H9 (cell line): Measurements from ENCODE around the gene PRKCA. TPM values are rescaled to one million over a fixed set of nuclear protein-coding genes. Genes with fewer than 3 reads are reported as not detected.

Experiments used
- DNase-seq: peaks from one replicate; pipeline ENCODE4 v3.0.0-alpha.2; 2017
- H2AFZ ChIP-seq: one replicate; pipeline ENCODE4 v1.6.1; 2013; ENCODE audit warnings: mild to moderate bottlenecking, low read length, control low read depth, moderate library complexity
- H2AK5ac ChIP-seq: 2 replicates; pipeline ENCODE4 v1.6.1; 2013; ENCODE audit warnings: low read length, control low read depth, mixed read lengths; ENCODE audit not compliant: insufficient read length
- H2BK120ac ChIP-seq: one replicate; pipeline ENCODE4 v1.6.1; 2013; ENCODE audit warnings: low read depth, mild to moderate bottlenecking, low read length, control low read depth, inconsistent platforms; ENCODE audit not compliant: poor library complexity, severe bottlenecking
- H2BK12ac ChIP-seq: 2 replicates; pipeline ENCODE4 v1.6.1; 2013; ENCODE audit warnings: low read length, control low read depth, mixed read lengths, low read depth; ENCODE audit not compliant: insufficient read length
- H2BK15ac ChIP-seq: 2 replicates; pipeline ENCODE4 v1.6.1; 2013; ENCODE audit warnings: low read depth, low read length, control low read depth
- H2BK20ac ChIP-seq: one replicate; pipeline ENCODE4 v1.6.1; 2013; ENCODE audit warnings: low read depth, mild to moderate bottlenecking, low read length, control low read depth, inconsistent platforms; ENCODE audit not compliant: poor library complexity, severe bottlenecking
- H2BK5ac ChIP-seq: 2 replicates; pipeline ENCODE4 v1.6.1; 2013; ENCODE audit warnings: low read length, control low read depth, mixed read lengths; ENCODE audit not compliant: insufficient read length
- H3K14ac ChIP-seq: 2 replicates; pipeline ENCODE4 v1.6.1; 2013; ENCODE audit warnings: low read length, control low read depth; ENCODE audit not compliant: insufficient read depth
- H3K18ac ChIP-seq: 2 replicates; pipeline ENCODE4 v1.6.1; 2013; ENCODE audit warnings: low read depth, mild to moderate bottlenecking, mixed read lengths, low read length, control low read depth; ENCODE audit not compliant: insufficient read length
- H3K23ac ChIP-seq: 2 replicates; pipeline ENCODE4 v1.6.1; 2013; ENCODE audit warnings: low read length, control low read depth, mixed read lengths, low read depth; ENCODE audit not compliant: insufficient read length
- H3K23me2 ChIP-seq: 2 replicates; pipeline ENCODE4 v1.6.1; 2013; ENCODE audit warnings: low read depth, mild to moderate bottlenecking, mixed read lengths, low read length, control low read depth; ENCODE audit not compliant: insufficient read length, poor library complexity, severe bottlenecking
- H3K27ac ChIP-seq: 2 replicates; pipeline ENCODE4 v1.5.1; 2013; ENCODE audit warnings: low read length, control low read depth, mixed read lengths, low read depth; ENCODE audit not compliant: insufficient read length
- H3K27me3 ChIP-seq: 2 replicates; pipeline ENCODE4 v1.6.1; 2013; ENCODE audit warnings: low read length, control low read depth, inconsistent platforms; ENCODE audit not compliant: insufficient read depth
- H3K4ac ChIP-seq: 2 replicates; pipeline ENCODE4 v1.6.1; 2013; ENCODE audit warnings: low read depth, mild to moderate bottlenecking, control low read depth, inconsistent platforms, low read length, moderate library complexity
- H3K4me1 ChIP-seq: 2 replicates; pipeline ENCODE4 v1.6.1; 2013; ENCODE audit warnings: low read length, control low read depth, inconsistent platforms; ENCODE audit not compliant: insufficient read depth
- H3K4me2 ChIP-seq: 2 replicates; pipeline ENCODE4 v1.6.1; 2013; ENCODE audit warnings: low read length, control low read depth, mixed read lengths; ENCODE audit not compliant: insufficient read length, insufficient read depth
- H3K56ac ChIP-seq: 2 replicates; pipeline ENCODE4 v1.6.1; 2013; ENCODE audit warnings: low read depth, mild to moderate bottlenecking, mixed read lengths, low read length, control low read depth; ENCODE audit not compliant: insufficient read length
- H3K79me1 ChIP-seq: 2 replicates; pipeline ENCODE4 v1.6.1; 2013; ENCODE audit warnings: low read depth, mild to moderate bottlenecking, moderate library complexity, low read length, control low read depth, inconsistent platforms; ENCODE audit not compliant: insufficient read depth, poor library complexity, severe bottlenecking
- H3K79me2 ChIP-seq: 2 replicates; pipeline ENCODE4 v1.6.1; 2013; ENCODE audit warnings: low read length, control low read depth, inconsistent platforms; ENCODE audit not compliant: insufficient read depth
- H3K9ac ChIP-seq: 2 replicates; pipeline ENCODE4 v1.6.1; 2013; ENCODE audit warnings: low read length, control low read depth, mixed read lengths; ENCODE audit not compliant: insufficient read length; ENCODE audit errors: extremely low read depth
- H3K9me3 ChIP-seq: one replicate; pipeline ENCODE4 v1.6.1; 2013; ENCODE audit warnings: low read depth, low read length, inconsistent platforms; ENCODE audit not compliant: control insufficient read depth
- H3T11ph ChIP-seq: one replicate; pipeline ENCODE4 v1.6.1; 2013; ENCODE audit warnings: mild to moderate bottlenecking, low read length, control low read depth, inconsistent platforms
- H4K20me1 ChIP-seq: one replicate; pipeline ENCODE4 v1.6.1; 2013; ENCODE audit not compliant: control insufficient read depth, insufficient read length, insufficient read depth
- H4K5ac ChIP-seq: 2 replicates; pipeline ENCODE4 v1.6.1; 2013; ENCODE audit warnings: low read depth, mild to moderate bottlenecking, mixed read lengths, low read length, control low read depth; ENCODE audit not compliant: insufficient read length
- H4K8ac ChIP-seq: replicated peaks from 2 replicates; pipeline ENCODE4 v1.6.1; 2013; ENCODE audit warnings: low read length, control low read depth, mixed read lengths, low read depth; ENCODE audit not compliant: insufficient read length
- H4K91ac ChIP-seq: 2 replicates; pipeline ENCODE4 v1.6.1; 2013; ENCODE audit warnings: low read depth, mild to moderate bottlenecking, moderate library complexity, mixed read lengths, low read length, control low read depth; ENCODE audit not compliant: insufficient read length
- H3K27ac Mint-ChIP-seq, 3 experiments: 2 replicates in 2 of 3; 3 replicates in 1 of 3; pipeline ENCODE4 v1.8.0; 2020 to 2021; ENCODE audit warnings: mixed read lengths in 3 of 3, mild to moderate bottlenecking in 1 of 3, moderate library complexity in 1 of 3
- H3K27me3 Mint-ChIP-seq: 2 replicates; pipeline ENCODE4 v1.8.0; 2021; ENCODE audit warnings: low read depth, mild to moderate bottlenecking, moderate library complexity, mixed read lengths
- H3K36me3 Mint-ChIP-seq, 3 experiments: 2 replicates in 2 of 3; 3 replicates in 1 of 3; pipeline ENCODE4 v1.8.0; 2020 to 2021; ENCODE audit warnings: low read depth in 3 of 3, mixed read lengths in 3 of 3; ENCODE audit not compliant: insufficient read depth in 1 of 3
- H3K4me1 Mint-ChIP-seq, 2 experiments: 2 replicates each; pipeline ENCODE4 v1.8.0; 2020; ENCODE audit warnings: mixed read lengths in 2 of 2
- H3K4me3 Mint-ChIP-seq, 2 experiments: 2 replicates in 1 of 2; 3 replicates in 1 of 2; pipeline ENCODE4 v1.8.0; 2020 to 2021; ENCODE audit warnings: mild to moderate bottlenecking in 2 of 2, mixed read lengths in 2 of 2, moderate library complexity in 1 of 2
- H3K9me3 Mint-ChIP-seq, 2 experiments: 2 replicates in 1 of 2; 3 replicates in 1 of 2; pipeline ENCODE4 v1.8.0; 2020; ENCODE audit warnings: mild to moderate bottlenecking in 2 of 2, mixed read lengths in 2 of 2, moderate library complexity in 1 of 2
- CTCF ChIP-seq: fragments of 200-600 bp; sonication (generic); conservative IDR thresholded peaks from 3 replicates; pipeline ENCODE4 v1.8.0; 2021; ENCODE audit warnings: antibody characterized with exemption, mild to moderate bottlenecking
- WGBS: extraction: QIAGEN DNeasy Blood & Tissue Kit; methylation state at CpG from one replicate; pipeline ENCODE4 v1.1.7; 2013; ENCODE audit warnings: missing lambda C conversion rate, low lambda C conversion rate, mixed read lengths; ENCODE audit not compliant: insufficient read length; ENCODE audit errors: extremely low coverage; 5-methylcytosine and 5-hydroxymethylcytosine counted together
- total RNA-seq: library from RNA; stranded (reverse); gene quantifications from 2 replicates; pipeline ENCODE4 v1.2.1, GENCODE V29; 2021

PRKCA gene
- total RNA-seq, 1 experiment from 2014 or later: 10.5 TPM

GRCh38 chr17:66469461-66469860 is 167.0 kb downstream of the PRKCA start:
- peaks cover 10% of the 10 kb centered on the region for H3K4me1 ChIP-seq
- no peak overlapping the region for H2BK12ac ChIP-seq
- H3K56ac ChIP-seq: no peak overlapping the region
- no peak overlapping the region for H2AK5ac ChIP-seq
- Mint-ChIP-seq H3K36me3 (no peaks in the 10 kb centered on the region), H3K27ac (no peak overlapping the region; a peak in 1 of 7 replicates), H3K9me3 (no peaks in the 10 kb centered on the region), H3K4me3 (no peak overlapping the region), H3K4me1 (peaks cover 50 to 57% of the 10 kb centered on the region in 2 experiments), H3K27me3 (no peaks in the 10 kb centered on the region)
- no peak overlapping the region for H2AFZ ChIP-seq
- H2BK15ac ChIP-seq: no peak overlapping the region
- H3K79me2 ChIP-seq: no peaks in the 10 kb centered on the region
- H3K4me2 ChIP-seq: no peak overlapping the region
- no peak overlapping the region for H3K4ac ChIP-seq
- H3K23ac ChIP-seq: no peak overlapping the region
- no peak overlapping the region for H2BK120ac ChIP-seq
- H3K27ac ChIP-seq: no peak overlapping the region
- H4K5ac ChIP-seq: no peak overlapping the region
- no peak overlapping the region for H2BK5ac ChIP-seq
- no peak overlapping the region for H3K14ac ChIP-seq
- no peaks in the 10 kb centered on the region for H3K23me2 ChIP-seq
- no peak for DNase-seq
- H2BK20ac ChIP-seq: no peak overlapping the region
- H4K20me1 ChIP-seq: no peaks in the 10 kb centered on the region
- H3K79me1 ChIP-seq: no peaks in the 10 kb centered on the region
- no peaks in the 10 kb centered on the region for H3K9me3 ChIP-seq
- H3K18ac ChIP-seq: no peak overlapping the region
- H4K8ac ChIP-seq: no peak overlapping the region
- no peaks in the 10 kb centered on the region for H3K27me3 ChIP-seq
- H3K9ac ChIP-seq: no peak overlapping the region
- no peak overlapping the region for H3T11ph ChIP-seq
- WGBS: no CpG with 5 or more reads among the region's 1 CpG
- TF ChIP-seq CTCF: no peak
- H4K91ac ChIP-seq: no peak overlapping the region
